Measurements from ENCODE around the gene DENND5A.

Gene DENND5A

DNA sequence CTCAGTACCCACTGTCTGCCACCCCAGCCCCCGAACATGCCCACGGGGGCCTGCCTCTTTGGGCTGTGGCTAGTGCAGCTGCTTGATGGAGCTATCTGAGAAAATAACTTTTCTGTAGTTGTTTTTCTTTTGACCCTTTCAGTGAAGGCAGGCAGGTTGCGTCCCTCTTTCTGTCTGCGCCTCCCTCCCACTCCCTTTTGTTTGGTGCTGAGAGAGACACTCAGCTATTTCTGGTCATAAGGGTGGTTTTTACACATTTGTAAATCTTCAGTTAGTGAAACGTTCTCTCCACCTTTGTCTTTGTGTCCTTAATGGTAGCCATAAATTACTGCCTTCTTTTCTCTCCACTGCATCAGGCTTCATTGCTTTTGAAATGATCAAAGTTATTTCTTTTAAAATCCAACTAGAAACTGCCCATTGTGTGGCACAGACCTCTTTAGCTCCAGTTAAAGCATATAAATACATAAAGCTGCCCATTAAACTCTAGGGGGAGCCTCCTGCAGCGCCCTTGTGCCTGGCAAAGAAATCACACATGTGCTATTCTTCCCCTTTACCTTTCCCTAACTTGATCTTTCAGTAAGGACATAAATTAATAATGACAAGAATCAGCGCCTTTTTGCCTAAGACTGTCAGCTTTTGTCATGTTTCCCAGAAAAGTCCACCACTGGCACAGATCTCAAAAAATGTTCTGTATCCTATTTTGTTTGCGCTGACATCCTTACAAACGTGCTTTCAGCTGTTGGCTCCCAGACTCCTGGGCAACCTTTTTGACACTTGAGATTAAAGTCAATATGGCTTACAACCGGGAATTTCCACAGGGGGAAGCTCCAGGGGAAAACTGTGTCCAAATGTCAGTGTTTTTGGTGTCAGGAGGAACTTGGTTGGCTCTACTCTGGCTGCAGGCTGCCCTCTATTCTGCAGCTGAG lies 172.0 kb downstream of the DENND5A start:
- FAIRE-seq = no peak

DNA sequence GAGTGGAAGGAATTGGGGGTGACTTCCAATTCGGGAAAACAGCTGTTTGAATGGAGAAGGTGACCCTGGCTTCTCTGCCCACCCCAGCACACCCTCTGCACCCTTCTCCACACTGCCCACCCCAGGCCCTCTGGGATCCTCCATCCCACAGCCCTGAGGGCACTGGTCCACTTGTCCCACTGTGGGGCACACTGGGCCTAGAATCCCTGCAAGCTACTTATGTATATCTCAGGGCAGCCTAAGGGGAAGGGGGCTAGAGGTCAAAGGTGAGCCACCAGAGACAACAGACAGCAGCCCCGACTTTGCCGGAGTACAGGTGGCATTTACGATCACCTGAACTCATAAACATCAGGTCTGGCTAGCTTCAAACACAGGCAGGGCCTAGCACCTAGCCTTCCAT lies 173.1 kb downstream of the DENND5A start:
- FAIRE-seq = no peak

DNA sequence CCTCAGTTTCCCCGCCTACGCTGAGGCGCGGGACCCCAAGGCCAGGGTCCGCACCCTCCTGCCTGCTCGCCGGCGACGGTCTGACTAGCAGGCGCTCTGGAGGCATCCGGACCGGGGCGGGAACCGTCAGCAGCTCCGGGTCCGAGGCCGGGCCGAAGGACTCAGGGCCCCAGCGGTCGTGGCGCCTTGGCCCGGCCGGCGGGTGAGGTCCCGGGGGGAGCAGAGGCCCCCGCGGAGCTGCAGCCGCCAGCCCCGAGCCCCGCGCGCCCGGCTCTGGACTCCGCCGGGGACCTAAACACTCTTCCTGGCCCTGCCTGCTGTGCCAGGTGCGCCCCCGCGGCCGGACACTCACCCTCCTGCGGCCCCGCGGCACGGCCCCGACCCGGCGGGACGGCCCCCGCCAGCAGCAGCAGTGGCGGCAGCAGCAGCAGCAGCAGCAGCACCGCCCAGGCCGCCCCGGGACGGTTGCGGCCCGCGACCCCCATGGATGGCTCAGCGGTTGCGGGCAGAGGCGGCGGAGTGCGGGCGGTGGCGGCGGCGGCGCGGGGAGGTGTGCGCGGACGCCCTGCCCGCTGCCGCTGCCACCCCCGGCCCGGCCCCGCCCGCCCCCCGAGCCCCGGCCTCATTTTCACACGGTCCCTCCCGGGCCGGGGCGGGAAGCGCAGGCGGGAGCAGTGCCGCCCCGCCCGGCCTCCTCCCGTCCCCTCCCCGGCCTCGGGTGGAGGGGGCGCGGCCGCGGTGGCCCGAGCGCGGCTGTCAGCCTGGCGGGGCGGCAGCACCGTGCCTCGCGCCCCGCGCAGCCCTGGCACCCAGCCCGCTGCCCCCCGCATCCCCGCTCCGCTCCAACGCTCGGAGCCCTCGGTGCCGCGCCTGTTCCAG lies 173.9 kb downstream of the DENND5A start, which contains the start of gene SCUBE2:
Gene SCUBE2 (minus strand): TSS at position 556 of the 879 bp plus-strand sequence. CDS start 71 bp downstream, at position 485.
- FAIRE-seq = no peak

DNA sequence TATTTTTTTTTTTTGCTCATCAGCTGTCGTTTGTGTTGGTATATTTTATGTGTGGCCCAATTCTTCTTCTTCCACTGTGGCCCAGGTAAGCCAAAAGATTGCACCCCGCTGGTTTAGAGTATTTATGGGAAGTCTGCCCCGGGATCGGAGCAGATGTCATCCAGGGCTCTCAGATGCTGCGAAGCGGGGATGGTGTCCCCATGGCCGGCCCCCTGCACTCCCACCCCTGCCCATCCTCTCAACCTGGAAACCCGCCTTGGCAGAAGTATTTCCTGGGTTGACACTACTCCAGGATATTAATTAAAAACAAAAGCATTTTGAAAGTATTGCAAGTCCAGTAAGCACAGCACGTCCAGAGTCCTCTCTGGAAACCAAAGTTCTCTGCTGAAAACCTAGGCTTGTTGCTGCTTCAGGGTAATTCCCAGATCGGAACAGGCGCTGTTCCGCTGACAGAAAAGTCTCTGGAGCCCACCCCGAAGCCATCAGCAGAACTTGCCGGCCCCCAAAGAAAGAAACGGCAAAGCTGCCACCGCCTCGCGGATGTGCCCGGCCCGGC lies 174.6 kb downstream of the DENND5A start:
- no peak for FAIRE-seq

DNA sequence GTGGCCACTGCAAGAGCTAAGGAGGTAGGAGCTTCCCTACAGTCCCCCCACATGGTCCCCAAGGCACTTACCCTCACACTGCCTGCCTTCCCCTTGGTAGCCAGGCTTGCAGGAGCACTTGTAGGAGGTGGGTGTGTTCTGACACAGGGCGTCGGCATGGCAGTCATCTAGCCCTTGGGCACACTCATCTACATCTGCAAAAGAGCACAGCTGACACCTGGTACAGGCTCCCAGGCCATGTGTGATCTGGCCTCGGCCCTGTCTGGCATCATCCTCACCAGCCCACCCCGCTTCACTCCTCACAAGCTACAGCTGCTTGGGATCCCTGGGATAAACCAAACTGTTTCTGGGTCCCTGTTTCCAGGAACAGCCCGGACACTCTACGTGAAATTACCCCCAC lies 175.5 kb downstream of the DENND5A start:
- no peak for FAIRE-seq

DNA sequence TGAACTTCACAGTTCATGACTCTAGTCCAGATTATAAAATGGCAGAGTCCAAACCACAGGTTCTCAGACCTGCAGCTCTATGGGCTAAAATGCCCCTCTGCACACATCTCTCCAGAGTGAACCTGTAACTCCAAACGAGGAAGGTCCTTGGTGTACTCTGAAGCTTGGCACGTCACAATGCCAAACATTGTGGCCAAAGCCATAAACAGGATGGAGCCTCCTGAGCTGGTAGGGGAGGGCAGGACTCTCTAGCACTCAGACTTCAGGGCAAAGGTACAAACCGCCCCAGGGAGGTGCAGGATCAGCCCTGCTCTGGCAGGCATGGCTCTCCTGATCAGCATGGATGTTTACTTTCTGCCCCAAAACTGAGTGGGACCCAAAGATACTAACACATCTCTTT lies 176.1 kb downstream of the DENND5A start:
- FAIRE-seq = no peak
